Esophagus (tissue), 2 donors: ENCODE data around the gene DNM1L. TPM values are rescaled to one million over a fixed set of nuclear protein-coding genes. Genes with fewer than 3 reads are reported as not detected.

Source experiments
- H3K27ac ChIP-seq, 2 donors: one replicate each; pipeline ENCODE4 v1.5.1; 2013; ENCODE audit warnings: low read depth in 2 of 2, mild to moderate bottlenecking in 2 of 2, inconsistent platforms in 1 of 2, low read length in 1 of 2, moderate library complexity in 1 of 2
- H3K27me3 ChIP-seq, 2 donors: one replicate each; pipeline ENCODE4 v1.6.1; 2013; ENCODE audit warnings: low read length in 2 of 2, control low read depth in 1 of 2, mild to moderate bottlenecking in 1 of 2; ENCODE audit not compliant: insufficient read depth in 2 of 2, control insufficient read depth in 1 of 2
- H3K36me3 ChIP-seq, 2 donors: one replicate each; pipeline ENCODE4 v1.6.1; 2013; ENCODE audit warnings: low read length in 1 of 2; ENCODE audit not compliant: control insufficient read depth in 2 of 2, insufficient read depth in 2 of 2
- H3K4me1 ChIP-seq, 2 donors: one replicate each; pipeline ENCODE4 v1.6.1; 2013; ENCODE audit warnings: low read length in 1 of 2; ENCODE audit not compliant: control insufficient read depth in 2 of 2, insufficient read depth in 2 of 2
- H3K4me3 ChIP-seq, 2 donors: one replicate each; pipeline ENCODE4 v1.5.1; 2013; ENCODE audit warnings: low read length in 2 of 2, mild to moderate bottlenecking in 2 of 2, low read depth in 1 of 2, moderate library complexity in 1 of 2
- H3K9me3 ChIP-seq, 2 donors: one replicate each; pipeline ENCODE4 v1.6.1; 2013; ENCODE audit warnings: mild to moderate bottlenecking in 2 of 2, low read depth in 1 of 2, low read length in 1 of 2, moderate library complexity in 1 of 2; ENCODE audit not compliant: control insufficient read depth in 2 of 2, insufficient read depth in 1 of 2
- WGBS, 2 donors: extraction: QIAGEN DNeasy Blood & Tissue Kit; methylation state at CpG; one replicate each; pipeline ENCODE4 v1.1.7; 2013; 5-methylcytosine and 5-hydroxymethylcytosine counted together
- polyA plus RNA-seq, 2 donors: library from polyadenylated mRNA; stranded (reverse); fragments of 200-250 nt; gene quantifications; one replicate each; pipeline ENCODE4 v1.2.3, GENCODE V29; 2013
- donor health status: healthy with polysubstance abuse.
- donor health status: Bipolar disorder and iron deficiency.

Gene DNM1L
- polyA plus RNA-seq, 2 donors = 24.3 to 24.5 TPM

DNA sequence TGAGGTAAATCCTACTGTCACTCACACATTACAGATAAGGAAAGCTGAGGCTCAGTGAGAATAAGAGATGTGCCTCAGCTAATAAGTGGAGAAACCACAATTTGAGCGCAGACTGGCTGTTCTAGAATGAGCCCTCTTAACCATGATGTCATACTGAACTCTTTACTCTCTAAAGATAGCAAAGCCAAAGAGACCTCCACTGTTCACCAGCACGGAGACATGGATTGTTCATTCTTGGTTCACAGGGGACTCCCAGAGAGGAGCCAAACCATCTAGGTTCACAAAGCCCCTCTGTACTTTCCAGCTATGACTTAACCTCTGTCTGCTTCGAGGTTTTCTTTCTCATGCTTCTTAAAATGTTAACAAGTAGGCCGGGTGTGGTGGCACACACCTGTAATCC, 109.3 kb downstream of the DNM1L start:
- H3K4me3 ChIP-seq = no peak overlapping the region
- H3K4me1 ChIP-seq = no peaks in the 10 kb centered on the region
- 75 to 91% methylated on average over 4 of the region's 4 CpGs for WGBS, 2 donors
- H3K27ac ChIP-seq = no peak overlapping the region
- H3K36me3 ChIP-seq = no peaks in the 10 kb centered on the region
- H3K9me3 ChIP-seq = no peaks in the 10 kb centered on the region
- no peaks in the 10 kb centered on the region for H3K27me3 ChIP-seq

DNA sequence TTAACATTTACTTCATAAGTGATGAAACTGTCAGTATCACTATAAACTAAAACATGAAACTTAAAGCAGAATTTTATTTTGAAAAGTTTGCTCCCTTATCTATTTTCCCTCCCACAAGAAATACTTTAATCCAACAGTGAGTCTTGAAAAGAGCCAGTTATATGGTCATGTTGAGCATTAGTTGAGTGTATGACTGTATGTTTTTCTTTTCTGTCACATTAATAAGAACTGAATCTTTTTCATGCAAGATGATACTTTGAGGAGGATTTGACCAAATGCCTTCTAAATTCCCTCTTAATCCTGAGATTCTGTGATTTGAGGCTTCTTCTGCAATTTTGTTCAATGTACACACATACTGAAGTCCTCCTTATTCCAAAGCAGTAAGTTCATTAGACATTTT, 110.3 kb downstream of the DNM1L start:
- Histone ChIP-seq H3K27me3 (no peaks in the 10 kb centered on the region), H3K9me3 (no peaks in the 10 kb centered on the region), H3K36me3 (no peaks in the 10 kb centered on the region), H3K4me1 (no peaks in the 10 kb centered on the region), H3K4me3 (no peak overlapping the region), H3K27ac (no peak overlapping the region)

DNA sequence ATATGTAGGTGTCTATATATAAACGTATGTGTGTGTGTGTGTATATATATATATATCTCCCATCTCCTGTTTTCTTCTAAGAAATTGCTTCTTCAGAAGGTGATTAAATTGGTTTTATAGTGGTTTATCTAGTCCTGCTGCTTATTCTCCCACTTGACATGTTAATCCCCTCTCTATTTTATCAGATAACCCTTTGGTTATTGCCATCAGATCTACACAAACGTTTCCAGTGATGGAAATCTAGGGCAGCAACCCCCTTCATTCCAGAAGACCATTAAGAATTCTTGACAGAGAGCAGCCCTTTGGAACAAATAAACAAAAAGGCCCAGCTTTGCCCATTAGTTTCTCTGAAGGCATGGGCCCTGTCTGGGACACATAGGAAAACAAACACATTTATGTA, 110.8 kb downstream of the DNM1L start:
- H3K27ac ChIP-seq = no peak overlapping the region
- H3K9me3 ChIP-seq = no peaks in the 10 kb centered on the region
- WGBS, 2 donors = 43 to 44% methylated on average over 2 of the region's 2 CpGs
- H3K27me3 ChIP-seq = no peaks in the 10 kb centered on the region
- H3K36me3 ChIP-seq = no peaks in the 10 kb centered on the region
- H3K4me3 ChIP-seq = no peak overlapping the region
- no peaks in the 10 kb centered on the region for H3K4me1 ChIP-seq

DNA sequence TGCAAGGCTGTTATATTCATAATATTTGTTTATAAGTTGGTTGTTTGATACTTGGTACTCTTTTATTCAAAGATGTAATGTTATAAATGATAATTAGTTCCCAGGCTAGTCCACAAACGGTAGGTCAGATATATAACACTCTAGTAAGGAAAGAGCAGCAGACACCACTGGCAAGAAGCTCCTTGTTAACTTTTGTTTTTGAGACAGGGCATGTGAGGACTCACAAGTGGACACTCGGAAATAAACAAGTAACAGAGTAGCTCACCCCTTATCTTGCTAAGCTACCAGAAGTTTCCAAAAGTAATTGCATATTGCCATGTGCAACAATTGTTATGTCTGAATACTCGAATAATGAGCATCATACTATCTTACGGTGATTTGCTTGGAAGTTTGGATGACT, 115.2 kb downstream of the DNM1L start:
- Histone ChIP-seq H3K27me3 (no peaks in the 10 kb centered on the region), H3K9me3 (no peaks in the 10 kb centered on the region), H3K27ac (no peak overlapping the region), H3K4me1 (no peaks in the 10 kb centered on the region), H3K4me3 (no peak overlapping the region), H3K36me3 (no peaks in the 10 kb centered on the region)
- 81 to 86% methylated on average over 4 of the region's 4 CpGs for WGBS, 2 donors

Other genes with a start within 250 kb of the DNM1L start
- 10 to 100 TPM; 11.8 to 19.8 TPM for gene YARS2, start 76.6 kb downstream of the DNM1L start, polyA plus RNA-seq
- 1 to 10 TPM; 1.5 to 6.5 TPM for gene PKP2, start 217.5 kb downstream of the DNM1L start, polyA plus RNA-seq